Measurements from ENCODE around the gene AGR2. TPM values are rescaled to one million over a fixed set of nuclear protein-coding genes. Genes with fewer than 3 reads are reported as not detected.
A peak's percentile ranks its signal among the peaks of the same experiment; 100 is the strongest.

AGR2 gene
- polyA plus RNA-seq, 3 donors from 2014 or later = not detected

GRCh38 chr7:16755397-16755796 lies 49.4 kb downstream of the AGR2 start:
- Mint-ChIP-seq H3K4me3 (peak overlapping the region in 1 of 5 donors; percentile 80), H3K36me3 (no peaks in the 10 kb centered on the region), H3K27me3 (ENCODE audit: low read depth in 3 of 3) (peaks cover 6 to 16% (median 14%) of the 10 kb centered on the region in 3 donors), H3K4me1 (peaks cover 22 to 28% of the 10 kb centered on the region in 2 donors), H3K9me3 (no peaks in the 10 kb centered on the region), H3K27ac (no peak overlapping the region)
- DNase-seq = no peak

- H3K27ac Mint-ChIP-seq = no peak overlapping the region
- peaks cover 5 to 16% (median 13%) of the 10 kb centered on the region in 3 donors for H3K27me3 Mint-ChIP-seq (ENCODE audit: low read depth in 3 of 3)
- no peak for DNase-seq
- H3K9me3 Mint-ChIP-seq = no peaks in the 10 kb centered on the region
- H3K4me3 Mint-ChIP-seq = peak overlapping the region; percentile 79 to 97 (median 84)
- no peaks in the 10 kb centered on the region for H3K36me3 Mint-ChIP-seq
- H3K4me1 Mint-ChIP-seq = peaks cover 22 to 28% of the 10 kb centered on the region in 2 donors
Observed at GRCh38 chr7:16754856-16755317, 49.9 kb downstream of the AGR2 start.

GRCh38 chr7:16753932-16754855 lies 50.6 kb downstream of the AGR2 start:
- Mint-ChIP-seq H3K27ac (no peak overlapping the region), H3K36me3 (no peaks in the 10 kb centered on the region), H3K9me3 (no peaks in the 10 kb centered on the region), H3K4me1 (peaks cover 18 to 25% of the 10 kb centered on the region in 2 donors), H3K4me3 (peak overlapping the region; percentile 79 to 97 (median 84)), H3K27me3 (ENCODE audit: low read depth in 3 of 3) (peaks cover 5 to 15% (median 13%) of the 10 kb centered on the region in 3 donors)
- DNase-seq = peak; percentile 3 to 19 (median 19)

- no peaks in the 10 kb centered on the region for H3K36me3 Mint-ChIP-seq
- peaks cover 5 to 13% (median 12%) of the 10 kb centered on the region in 3 donors for H3K27me3 Mint-ChIP-seq (ENCODE audit: low read depth in 3 of 3)
- H3K9me3 Mint-ChIP-seq = no peaks in the 10 kb centered on the region
- H3K27ac Mint-ChIP-seq = no peak within 1 kb of the TSS
- DNase-seq = peak; percentile 21 to 37 (median 33)
- H3K4me1 Mint-ChIP-seq = peaks cover 12 to 17% of the 10 kb centered on the region in 2 donors
- peak within 1 kb of the TSS; percentile 79 to 97 (median 84) for H3K4me3 Mint-ChIP-seq
Observed at GRCh38 chr7:16753102-16753931, 51.5 kb downstream of the AGR2 start, which contains the start of gene TSPAN13. Gene TSPAN13 (plus strand): TSS chr7:16753755. CDS start chr7:16753968, 213 bp downstream.

GRCh38 chr7:16747102-16747501 lies 57.7 kb downstream of the AGR2 start:
- no peaks in the 10 kb centered on the region for H3K9me3 Mint-ChIP-seq
- H3K36me3 Mint-ChIP-seq = no peaks in the 10 kb centered on the region
- no peak overlapping the region for H3K27ac Mint-ChIP-seq
- H3K4me1 Mint-ChIP-seq = no peaks in the 10 kb centered on the region
- peaks cover 2 to 5% (median 2%) of the 10 kb centered on the region in 3 donors for H3K27me3 Mint-ChIP-seq (ENCODE audit: low read depth in 3 of 3)
- no peak overlapping the region for H3K4me3 Mint-ChIP-seq
- no peak for DNase-seq

- H3K27ac Mint-ChIP-seq = no peak overlapping the region
- no peak for DNase-seq
- H3K9me3 Mint-ChIP-seq = no peaks in the 10 kb centered on the region
- no peaks in the 10 kb centered on the region for H3K36me3 Mint-ChIP-seq
- H3K4me1 Mint-ChIP-seq = no peaks in the 10 kb centered on the region
- H3K4me3 Mint-ChIP-seq = no peak overlapping the region
- peaks cover 1 to 2% (median 2%) of the 10 kb centered on the region in 3 donors for H3K27me3 Mint-ChIP-seq (ENCODE audit: low read depth in 3 of 3)
Observed at GRCh38 chr7:16745645-16746044, 59.2 kb downstream of the AGR2 start.

GRCh38 chr7:16744518-16745250 lies 60.1 kb downstream of the AGR2 start:
- Mint-ChIP-seq H3K36me3 (no peaks in the 10 kb centered on the region), H3K27me3 (ENCODE audit: low read depth in 3 of 3) (peaks cover 1 to 2% (median 2%) of the 10 kb centered on the region in 3 donors), H3K4me1 (no peaks in the 10 kb centered on the region), H3K4me3 (no peak overlapping the region), H3K9me3 (no peaks in the 10 kb centered on the region), H3K27ac (no peak overlapping the region)
- DNase-seq = no peak

- H3K4me3 Mint-ChIP-seq = no peak overlapping the region
- H3K27me3 Mint-ChIP-seq (ENCODE audit: low read depth in 3 of 3) = peaks cover 1 to 7% (median 2%) of the 10 kb centered on the region in 3 donors
- H3K27ac Mint-ChIP-seq = no peak overlapping the region
- DNase-seq = no peak
- peaks cover 0 to 4% (median 0%) of the 10 kb centered on the region in 3 donors for H3K36me3 Mint-ChIP-seq
- H3K9me3 Mint-ChIP-seq = no peaks in the 10 kb centered on the region
- H3K4me1 Mint-ChIP-seq = no peaks in the 10 kb centered on the region
Observed at GRCh38 chr7:16743236-16743635, 61.6 kb downstream of the AGR2 start.

- H3K36me3 Mint-ChIP-seq = peaks cover 0 to 5% (median 0%) of the 10 kb centered on the region in 3 donors
- H3K4me3 Mint-ChIP-seq = no peak overlapping the region
- H3K4me1 Mint-ChIP-seq = no peaks in the 10 kb centered on the region
- peaks cover 1 to 9% (median 2%) of the 10 kb centered on the region in 3 donors for H3K27me3 Mint-ChIP-seq (ENCODE audit: low read depth in 3 of 3)
- no peak for DNase-seq
- no peaks in the 10 kb centered on the region for H3K9me3 Mint-ChIP-seq
- H3K27ac Mint-ChIP-seq = no peak overlapping the region
Observed at GRCh38 chr7:16742547-16742946, 62.3 kb downstream of the AGR2 start.

Other genes starting within 250 kb of the AGR2 start
- 10 to 100 TPM; 22.2 to 30.5 (median 24.3) TPM for gene ANKMY2, start 159.2 kb downstream of the AGR2 start, polyA plus RNA-seq
- gene BZW2, start 158.8 kb downstream of the AGR2 start, polyA plus RNA-seq = 10 to 100 TPM; 35.8 to 47.8 (median 41.2) TPM
- 1 to 10 TPM in 1 of 3 donors, under 1 TPM in 2; 0.75 to 4.7 (median 0.96) TPM for gene TSPAN13, start 51.2 kb downstream of the AGR2 start, polyA plus RNA-seq
- gene AGR3, start 77.0 kb upstream of the AGR2 start, polyA plus RNA-seq = not detected

Data from immature natural killer cell (primary cell).